ENCODE data around the gene DNAJB12.
"Not testable (repeated sequence)": the region's sequence is repeated elsewhere in the genome, so short reads cannot be mapped to it uniquely, and the experiment has no call there.

Gene DNAJB12

DNA sequence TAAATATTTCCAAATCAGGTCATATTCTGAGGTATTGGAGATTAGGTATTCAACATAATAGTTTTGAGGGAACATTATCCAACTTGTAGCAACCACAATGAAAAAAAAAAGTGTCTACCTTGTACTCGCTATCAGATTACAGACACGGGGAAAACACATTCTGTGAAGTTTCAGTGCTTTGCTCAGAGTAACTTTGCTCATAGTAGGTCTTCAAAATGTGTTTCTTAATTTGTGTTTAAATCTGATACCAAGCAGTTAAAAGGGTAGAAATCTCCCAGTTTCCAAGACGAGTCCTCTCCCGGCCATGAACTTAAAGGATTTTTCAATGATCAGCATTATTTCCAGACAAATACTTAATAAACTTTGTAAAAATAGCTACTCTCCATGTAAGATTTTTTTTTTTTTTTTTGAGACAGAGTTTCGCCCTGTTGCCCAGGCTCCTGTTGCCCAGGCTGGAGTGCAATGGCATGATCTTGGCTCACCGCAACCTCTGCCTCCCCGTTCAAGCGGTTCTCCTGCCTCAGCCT lies 41.8 kb downstream of the DNAJB12 start:
- no peaks in the 10 kb centered on the region for H3K27me3 Mint-ChIP-seq
- no peak for DNase-seq
- no peak overlapping the region for H3K27ac Mint-ChIP-seq
- H3K4me1 Mint-ChIP-seq (ENCODE audit: low read depth in 2 of 2) = peaks cover 32 to 35% of the 10 kb centered on the region in 2 donors
- H3K36me3 Mint-ChIP-seq (ENCODE audit: insufficient read depth) = peaks cover 3% of the 10 kb centered on the region
- ATAC-seq (replicated peaks) = no peak
- H3K4me3 Mint-ChIP-seq = no peak overlapping the region
- no peaks in the 10 kb centered on the region for H3K9me3 Mint-ChIP-seq

DNA sequence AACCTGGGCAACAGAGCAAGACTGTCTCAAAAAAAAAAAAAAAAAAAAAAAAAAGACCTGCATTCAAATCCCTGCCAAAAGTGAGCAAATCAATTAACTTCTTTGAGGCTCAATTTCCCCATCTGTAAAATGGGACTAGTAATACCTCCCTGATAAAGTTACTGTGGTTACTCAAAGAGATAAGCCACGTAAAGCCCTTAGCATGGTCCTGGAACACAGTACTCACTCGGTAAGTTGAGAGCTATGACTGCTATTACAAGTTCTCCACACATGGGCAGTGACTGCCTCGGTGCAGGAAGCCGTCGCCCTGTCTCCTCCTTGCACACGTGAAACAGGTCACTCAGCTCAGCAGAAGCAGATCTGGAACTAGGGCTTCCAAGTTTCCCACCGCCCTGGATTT lies 43.1 kb downstream of the DNAJB12 start:
- ATAC-seq (replicated peaks) = peak; percentile 74

DNA sequence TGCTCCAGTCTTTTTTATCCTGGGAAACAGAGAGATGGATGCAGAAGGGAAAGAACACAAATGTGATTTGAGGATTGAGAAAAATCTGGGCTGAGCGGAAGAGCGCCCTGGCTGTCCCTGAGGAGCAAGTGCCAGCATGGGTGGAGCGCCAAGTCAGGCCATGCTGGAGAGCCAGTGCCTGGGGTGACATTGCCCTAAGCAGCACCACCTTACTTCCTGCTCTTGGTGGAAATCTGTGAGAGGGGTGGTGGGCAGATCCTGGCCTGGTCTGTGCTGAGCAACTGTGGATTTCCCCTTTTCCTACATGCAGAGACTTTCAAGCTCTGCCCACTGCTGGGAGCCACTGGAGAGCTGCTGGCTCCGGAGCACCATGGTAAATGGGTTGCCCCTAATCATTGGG lies 44.1 kb downstream of the DNAJB12 start:
- no peak for DNase-seq
- no peak overlapping the region for H3K4me3 Mint-ChIP-seq
- no peak for ATAC-seq (replicated peaks)
- H3K27ac Mint-ChIP-seq = no peak overlapping the region
- H3K36me3 Mint-ChIP-seq (ENCODE audit: insufficient read depth) = peaks cover 3% of the 10 kb centered on the region
- H3K9me3 Mint-ChIP-seq = no peaks in the 10 kb centered on the region
- H3K27me3 Mint-ChIP-seq = no peaks in the 10 kb centered on the region
- H3K4me1 Mint-ChIP-seq (ENCODE audit: low read depth in 2 of 2) = peaks cover 19 to 25% of the 10 kb centered on the region in 2 donors

More for the DNA sequence above, 43.1 kb downstream of the DNAJB12 start:
- H3K9me3 Mint-ChIP-seq = no peaks in the 10 kb centered on the region
- H3K27ac Mint-ChIP-seq = no peak overlapping the region
- H3K36me3 Mint-ChIP-seq (ENCODE audit: insufficient read depth) = peaks cover 3% of the 10 kb centered on the region
- no peaks in the 10 kb centered on the region for H3K27me3 Mint-ChIP-seq
- no peak overlapping the region for H3K4me3 Mint-ChIP-seq
- peaks cover 25 to 29% of the 10 kb centered on the region in 2 donors for H3K4me1 Mint-ChIP-seq (ENCODE audit: low read depth in 2 of 2)
- no peak for DNase-seq

DNA sequence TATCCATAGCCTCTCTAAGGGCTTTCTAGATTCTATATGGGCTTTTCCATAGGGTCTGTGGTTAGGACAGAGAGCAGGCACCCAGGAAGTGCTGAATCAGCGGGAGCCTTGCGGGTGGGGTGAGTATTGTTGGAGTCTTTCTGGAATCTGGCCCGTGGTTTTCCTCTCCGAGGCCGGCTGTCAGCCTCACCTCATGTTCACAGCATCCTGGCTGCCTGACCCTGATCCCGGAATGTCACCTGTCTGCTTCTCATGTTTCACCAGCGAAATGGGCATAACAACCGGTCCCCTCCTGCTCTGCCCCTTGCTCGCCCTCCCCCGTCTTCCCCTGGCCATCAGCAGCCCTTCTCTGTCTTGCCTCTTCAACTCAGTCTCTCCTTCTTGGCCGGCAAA lies 44.5 kb downstream of the DNAJB12 start:
- ATAC-seq (replicated peaks) (no peak), DNase-seq (no peak)
- H3K27me3 Mint-ChIP-seq = no peaks in the 10 kb centered on the region
- H3K27ac Mint-ChIP-seq = peak overlapping the region; percentile 46 to 72
- H3K36me3 Mint-ChIP-seq (ENCODE audit: insufficient read depth) = peaks cover 3% of the 10 kb centered on the region
- H3K4me3 Mint-ChIP-seq = no peak overlapping the region
- H3K9me3 Mint-ChIP-seq = no peaks in the 10 kb centered on the region
- H3K4me1 Mint-ChIP-seq (ENCODE audit: low read depth in 2 of 2) = peaks cover 22 to 29% of the 10 kb centered on the region in 2 donors

DNA sequence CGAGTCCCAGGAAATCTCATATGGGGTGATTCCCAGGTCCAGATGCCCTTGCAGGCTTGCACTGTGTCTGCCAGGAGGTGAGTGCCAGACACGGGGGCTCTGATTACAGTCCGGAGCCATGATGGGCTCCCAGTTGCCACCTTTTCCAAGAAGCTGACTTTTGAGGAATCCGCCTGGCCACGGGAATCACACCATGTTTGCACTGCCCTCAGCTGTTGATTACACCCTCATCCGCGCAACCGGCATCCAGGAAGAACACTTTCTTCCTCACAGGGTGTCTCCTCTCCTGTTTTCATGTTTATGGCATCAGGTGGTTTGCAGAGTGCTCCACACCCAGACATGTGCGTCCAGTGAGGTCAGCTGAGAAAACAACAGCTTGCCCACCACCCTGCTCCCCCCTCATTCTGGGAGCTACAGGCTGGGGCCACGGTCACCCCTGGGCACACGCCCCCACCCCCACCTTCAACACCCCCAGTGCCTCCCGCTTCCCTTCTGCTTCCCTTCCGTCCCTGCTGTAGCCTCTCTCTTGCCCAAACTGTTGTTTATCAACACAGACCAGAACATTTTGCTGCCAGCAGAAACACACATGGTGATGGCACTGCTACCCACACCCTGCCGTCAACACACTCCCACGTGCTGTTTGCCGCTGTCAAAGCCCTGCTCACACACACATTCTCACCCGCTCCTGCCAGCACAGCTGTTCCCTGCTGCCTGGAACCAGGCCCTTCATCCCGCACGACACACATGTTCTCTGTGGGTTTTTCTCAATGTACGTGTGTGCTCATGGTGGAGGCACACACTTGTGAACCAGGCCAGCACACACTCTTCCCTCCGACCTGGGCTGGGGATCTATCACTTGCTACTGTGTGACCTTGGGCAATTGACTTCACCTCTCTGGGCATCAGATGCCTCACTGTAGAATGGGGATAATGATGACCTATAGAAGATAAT lies 45.2 kb downstream of the DNAJB12 start:
- H3K27me3 Mint-ChIP-seq = no peaks in the 10 kb centered on the region
- peak overlapping the region in 1 of 2 donors; percentile 32 for H3K4me3 Mint-ChIP-seq
- peaks cover 3% of the 10 kb centered on the region for H3K36me3 Mint-ChIP-seq (ENCODE audit: insufficient read depth)
- no peaks in the 10 kb centered on the region for H3K9me3 Mint-ChIP-seq
- H3K4me1 Mint-ChIP-seq (ENCODE audit: low read depth in 2 of 2) = peaks cover 25 to 32% of the 10 kb centered on the region in 2 donors
- H3K27ac Mint-ChIP-seq = peak overlapping the region; percentile 72 to 77
- ATAC-seq (replicated peaks) (peak; percentile 39), DNase-seq (no peak)

DNA sequence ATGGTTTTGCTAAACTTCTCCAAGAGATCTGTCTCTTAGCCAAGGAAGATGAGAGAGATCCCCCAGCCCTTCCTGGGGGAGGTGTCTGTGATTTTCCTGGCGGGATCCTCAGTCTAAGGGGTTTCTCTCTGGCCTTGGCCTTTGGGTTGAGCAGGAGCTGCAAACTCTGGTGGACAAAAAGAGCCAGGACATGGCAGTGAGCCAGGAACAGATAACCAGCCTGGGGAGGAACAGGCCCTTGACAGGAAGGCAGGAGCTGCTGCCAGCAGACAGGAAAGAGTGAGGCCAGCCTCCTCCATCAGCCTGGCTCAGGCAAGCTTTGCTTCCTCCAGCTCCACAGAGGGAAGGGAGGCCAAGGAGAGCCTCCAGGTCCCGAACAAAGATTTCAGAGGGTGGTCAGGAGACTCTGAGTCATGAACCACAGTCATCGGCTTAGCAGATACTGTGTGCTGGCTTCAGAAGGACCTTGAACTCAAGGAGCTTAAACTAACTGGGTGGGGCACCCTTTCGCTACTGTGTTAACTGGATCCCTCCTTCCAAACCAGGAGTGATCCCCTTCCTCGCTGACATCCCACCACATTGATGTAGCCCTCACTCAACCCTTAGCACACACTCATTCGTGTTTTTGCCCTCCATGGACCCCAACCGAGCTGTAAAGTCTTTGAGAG lies 46.3 kb downstream of the DNAJB12 start:
- H3K36me3 Mint-ChIP-seq (ENCODE audit: insufficient read depth) = peaks cover 3% of the 10 kb centered on the region
- H3K4me3 Mint-ChIP-seq = no peak overlapping the region
- H3K4me1 Mint-ChIP-seq (ENCODE audit: low read depth in 2 of 2) = peaks cover 28 to 32% of the 10 kb centered on the region in 2 donors
- no peaks in the 10 kb centered on the region for H3K27me3 Mint-ChIP-seq
- no peaks in the 10 kb centered on the region for H3K9me3 Mint-ChIP-seq
- DNase-seq (no peak), ATAC-seq (replicated peaks) (peak; percentile 30)
- H3K27ac Mint-ChIP-seq = peak overlapping the region; percentile 38 to 77

DNA sequence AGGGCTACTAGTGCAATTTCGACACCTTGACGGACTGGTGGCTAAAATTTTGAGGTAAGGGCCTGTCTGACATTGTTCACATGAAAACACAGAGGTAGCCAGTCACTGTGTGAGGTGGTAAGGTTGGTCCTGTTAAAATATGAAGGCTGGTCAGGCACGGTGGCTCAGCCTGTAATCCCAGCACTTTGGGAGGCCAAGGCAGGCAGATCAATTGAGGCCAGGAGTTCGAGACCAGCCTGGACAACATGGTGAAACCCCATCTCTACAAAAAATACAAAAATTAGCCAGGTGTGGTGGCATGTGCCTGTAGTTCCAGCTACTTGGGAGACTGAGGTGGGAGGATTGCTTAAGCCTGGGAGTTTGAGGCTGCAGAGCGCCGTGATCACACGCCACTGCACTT lies 47.0 kb downstream of the DNAJB12 start:
- not testable (repeated sequence) for H3K36me3 Mint-ChIP-seq (ENCODE audit: insufficient read depth); H3K9me3 Mint-ChIP-seq; ATAC-seq (replicated peaks); DNase-seq; H3K4me3 Mint-ChIP-seq; H3K27me3 Mint-ChIP-seq
- Mint-ChIP-seq H3K27ac (peak overlapping the region in 1 of 2 donors; percentile 77), H3K4me1 (ENCODE audit: low read depth in 2 of 2) (peaks cover 28 to 32% of the 10 kb centered on the region in 2 donors)

DNA sequence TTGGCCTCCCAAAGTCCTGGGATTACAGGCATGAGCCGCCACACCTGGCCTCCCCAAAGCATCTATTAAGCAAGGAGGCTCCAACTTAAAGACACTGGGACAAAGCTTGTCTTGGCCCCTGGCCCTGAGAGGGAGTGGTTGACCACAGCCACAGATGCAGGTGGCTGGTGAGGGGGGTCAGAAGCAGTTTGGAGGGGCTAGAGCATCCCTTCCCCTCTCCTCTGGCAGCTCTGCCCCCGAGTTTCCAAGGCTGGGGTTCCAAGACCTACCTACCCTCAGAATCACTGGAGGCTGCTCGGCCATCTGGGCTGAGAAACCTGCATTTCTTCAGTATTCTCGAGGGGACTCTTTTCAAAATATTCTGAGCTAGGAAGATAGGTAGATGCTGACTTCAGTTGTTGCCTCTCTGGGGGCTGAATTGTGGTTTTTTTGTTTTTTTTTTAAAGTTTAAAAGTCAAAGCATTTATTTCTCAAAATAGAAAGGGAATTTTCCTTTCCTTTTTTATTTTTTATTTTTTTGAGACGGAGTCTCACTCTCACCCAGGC lies 48.4 kb downstream of the DNAJB12 start:
- Mint-ChIP-seq H3K36me3 (ENCODE audit: insufficient read depth) (peaks cover 3% of the 10 kb centered on the region), H3K4me1 (ENCODE audit: low read depth in 2 of 2) (peaks cover 23 to 34% of the 10 kb centered on the region in 2 donors), H3K27me3 (no peaks in the 10 kb centered on the region), H3K4me3 (no peak overlapping the region), H3K9me3 (no peaks in the 10 kb centered on the region), H3K27ac (peak overlapping the region in 1 of 2 donors; percentile 60)
- DNase-seq (no peak), ATAC-seq (replicated peaks) (no peak)

DNA sequence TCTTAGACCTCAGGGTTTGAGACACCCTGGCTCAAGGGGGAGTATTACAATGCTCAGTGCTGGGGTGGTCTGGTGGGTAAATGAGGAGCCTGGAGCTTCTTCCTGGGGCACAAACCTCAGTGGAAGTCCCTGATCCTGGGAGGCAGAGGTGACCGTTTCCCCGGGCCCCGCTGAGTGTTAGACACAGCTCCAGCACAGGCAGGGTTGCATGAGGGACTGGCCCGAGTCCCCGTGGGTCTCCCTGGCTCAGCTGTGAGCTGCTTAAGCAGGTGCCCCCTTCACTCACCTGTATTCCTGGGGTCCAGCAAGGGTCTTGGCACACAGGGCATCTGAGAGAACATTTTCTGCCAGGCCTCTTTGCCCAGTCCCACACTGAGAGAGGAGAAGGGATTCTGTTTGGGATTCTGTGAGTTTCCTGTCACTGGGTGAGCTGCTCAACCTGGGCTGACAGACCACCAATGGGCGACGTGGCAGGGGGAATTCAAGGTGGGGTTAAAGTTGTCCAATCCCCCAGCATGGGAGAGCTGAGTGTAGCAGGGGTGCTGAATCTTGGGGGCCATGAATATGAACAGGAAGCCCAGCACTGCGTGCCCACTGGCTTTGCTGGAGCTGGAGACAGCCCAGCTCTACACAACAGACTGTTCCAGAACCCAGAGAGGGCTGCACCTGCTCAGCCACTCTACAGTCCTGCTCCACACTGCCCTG lies 51.1 kb downstream of the DNAJB12 start:
- no peak overlapping the region for H3K4me3 Mint-ChIP-seq
- H3K9me3 Mint-ChIP-seq = no peaks in the 10 kb centered on the region
- no peaks in the 10 kb centered on the region for H3K36me3 Mint-ChIP-seq (ENCODE audit: insufficient read depth)
- no peaks in the 10 kb centered on the region for H3K27me3 Mint-ChIP-seq
- ATAC-seq (replicated peaks) (no peak), DNase-seq (no peak)
- peak overlapping the region in 1 of 2 donors; percentile 55 for H3K27ac Mint-ChIP-seq
- H3K4me1 Mint-ChIP-seq (ENCODE audit: low read depth in 2 of 2) = peaks cover 20% of the 10 kb centered on the region in 2 donors

DNA sequence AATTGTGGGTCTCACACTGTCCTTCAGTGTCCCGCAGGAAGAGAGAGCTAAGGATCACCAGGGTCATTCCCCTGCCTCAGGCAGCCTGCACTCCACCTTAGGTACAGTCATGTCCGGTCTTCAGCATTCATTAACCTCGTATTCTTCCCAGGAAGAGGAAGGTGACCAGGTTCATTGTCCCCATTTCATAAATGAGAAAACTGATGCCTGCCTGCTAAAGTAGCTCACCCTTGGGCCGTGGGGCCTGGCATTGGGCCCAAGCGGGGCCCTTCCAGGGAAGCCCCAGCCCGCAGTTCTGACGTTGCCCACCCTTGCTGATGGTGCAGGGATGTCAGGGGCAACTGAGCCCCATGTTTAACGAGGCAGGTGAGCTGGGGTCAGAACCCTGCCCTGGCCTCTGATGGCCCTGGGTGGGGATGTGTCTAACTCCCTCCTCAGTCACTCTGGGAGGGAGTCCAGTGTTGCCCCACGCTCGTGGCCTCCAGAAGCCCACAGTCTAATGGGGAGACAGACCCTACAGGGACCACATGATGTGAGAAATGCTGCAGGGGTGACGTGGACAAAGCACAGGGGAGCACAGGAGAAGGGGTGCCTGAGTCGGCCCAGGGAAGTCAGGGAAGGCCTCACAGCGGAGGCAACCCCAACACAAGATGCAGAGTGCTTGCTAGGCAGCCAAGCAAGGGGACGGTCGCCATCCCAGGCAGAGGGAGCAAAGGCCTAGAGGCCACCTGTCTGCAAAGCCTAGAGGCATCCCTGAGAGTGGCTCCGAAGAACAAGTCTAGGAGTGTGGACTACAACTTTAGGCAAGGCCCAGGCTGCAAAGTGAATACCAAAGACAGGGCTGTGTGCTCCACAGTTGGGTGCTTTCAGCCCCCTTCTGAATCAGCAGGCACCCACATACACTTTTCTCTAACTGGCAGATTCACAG lies 55.9 kb downstream of the DNAJB12 start:
- H3K4me3 Mint-ChIP-seq = peak overlapping the region in 1 of 2 donors; percentile 77
- DNase-seq (no peak), ATAC-seq (replicated peaks) (no peak)
- H3K4me1 Mint-ChIP-seq (ENCODE audit: low read depth in 2 of 2) = peaks cover 28 to 34% of the 10 kb centered on the region in 2 donors
- no peaks in the 10 kb centered on the region for H3K9me3 Mint-ChIP-seq
- H3K27ac Mint-ChIP-seq = peak overlapping the region; percentile 95 to 97
- peaks cover 24% of the 10 kb centered on the region for H3K36me3 Mint-ChIP-seq (ENCODE audit: insufficient read depth)
- H3K27me3 Mint-ChIP-seq = no peaks in the 10 kb centered on the region

DNA sequence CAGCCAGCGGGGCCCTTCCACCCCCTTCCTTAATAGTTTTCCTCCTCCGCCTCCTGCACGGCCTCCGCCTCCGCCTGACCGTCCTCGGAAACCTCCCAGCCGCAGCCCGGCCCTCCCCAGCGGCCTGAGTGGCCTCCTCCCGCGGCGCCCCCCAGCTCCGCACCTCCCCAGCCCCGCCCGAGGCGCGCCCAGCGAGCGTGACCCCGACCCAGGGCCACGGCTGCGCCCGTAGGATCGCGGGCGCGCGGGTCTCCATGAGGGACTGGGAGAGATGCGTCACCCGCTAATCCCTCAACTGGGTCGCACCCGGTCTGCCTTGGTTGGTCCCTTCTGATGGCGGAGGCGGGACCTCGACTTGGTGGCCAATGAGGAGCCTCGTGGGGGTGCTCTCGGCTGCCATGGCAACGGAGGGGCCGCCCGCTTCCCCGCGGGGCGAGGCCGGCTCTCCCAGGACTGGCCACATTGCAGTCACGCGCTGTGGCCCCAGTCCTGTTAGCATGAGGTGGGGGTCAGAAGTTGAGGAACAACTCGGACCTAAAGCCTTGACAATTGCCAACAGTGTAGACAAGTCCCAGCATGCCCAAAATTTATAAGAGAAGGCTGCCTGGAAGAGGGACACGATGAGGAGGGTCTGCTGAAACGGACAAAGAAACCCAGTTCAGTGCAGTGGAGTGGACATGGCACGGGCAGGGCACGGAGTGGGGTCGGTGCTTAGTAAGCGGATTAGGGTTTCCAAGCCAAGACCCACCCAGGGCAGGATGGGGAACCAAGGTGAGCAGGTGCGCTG lies 56.7 kb downstream of the DNAJB12 start:
- ATAC-seq (replicated peaks) (peak; percentile 67), DNase-seq (peak; percentile 87 to 88 (median 87))
- peak overlapping the region; percentile 77 to 78 for H3K4me3 Mint-ChIP-seq
- no peaks in the 10 kb centered on the region for H3K9me3 Mint-ChIP-seq
- H3K27ac Mint-ChIP-seq = peak overlapping the region; percentile 95 to 97
- H3K27me3 Mint-ChIP-seq = no peaks in the 10 kb centered on the region
- peaks cover 27 to 34% of the 10 kb centered on the region in 2 donors for H3K4me1 Mint-ChIP-seq (ENCODE audit: low read depth in 2 of 2)
- peaks cover 24% of the 10 kb centered on the region for H3K36me3 Mint-ChIP-seq (ENCODE audit: insufficient read depth)
